HepG2 (cell line): Measurements from ENCODE around the gene FANCD2. TPM values are rescaled to one million over a fixed set of nuclear protein-coding genes. Genes with fewer than 3 reads are reported as not detected.
A peak's percentile ranks its signal among the peaks of the same experiment; 100 is the strongest.

ENCODE experiments used
- DMTF1 ChIP-seq: sonication (generic); formaldehyde crosslinking; IDR thresholded peaks from 2 replicates; pipeline ENCODE4 v1.4.0; 2020; ENCODE audit warnings: mild to moderate bottlenecking, missing genetic modification reagents
- FOXA1 ChIP-seq, 2 experiments: fragments of 450-650 bp in 1 of 2; sonication (generic) in 1 of 2; formaldehyde crosslinking in 1 of 2; IDR thresholded peaks; 2 replicates each; pipeline versions ENCODE4 v1.4.0 to v1.6.1; 2016 to 2020; ENCODE audit warnings: missing genetic modification reagents in 1 of 2
- HHEX ChIP-seq: IDR thresholded peaks from 2 replicates; pipeline ENCODE4 v1.6.1; 2016; ENCODE audit warnings: control low read depth
- HOXA5 ChIP-seq: sonication (generic); formaldehyde crosslinking; IDR thresholded peaks from 2 replicates; pipeline ENCODE4 v1.4.0; 2020; ENCODE audit warnings: missing genetic modification reagents
- NCOA1 ChIP-seq: sonication (generic); formaldehyde crosslinking; IDR thresholded peaks from 2 replicates; pipeline ENCODE4 v1.9.0; 2021; ENCODE audit warnings: missing genetic modification reagents
- NR2F2 ChIP-seq: IDR thresholded peaks from 2 replicates; pipeline ENCODE4 v1.6.1; 2012; ENCODE audit warnings: low read depth, inconsistent platforms, borderline replicate concordance
- PHF5A ChIP-seq: IDR thresholded peaks from one replicate; pipeline ENCODE4 v1.6.1; 2018; ENCODE audit warnings: low read depth, missing genetic modification reagents; ENCODE audit not compliant: unreplicated experiment
- POGK ChIP-seq: sonication (generic); formaldehyde crosslinking; conservative IDR thresholded peaks from 2 replicates; pipeline ENCODE4 v1.8.0; 2022; ENCODE audit warnings: mild to moderate bottlenecking, moderate library complexity, missing genetic modification reagents
- RARG ChIP-seq: sonication (generic); formaldehyde crosslinking; IDR thresholded peaks from 2 replicates; pipeline ENCODE4 v1.4.0; 2020; ENCODE audit warnings: low read depth, mild to moderate bottlenecking, missing genetic modification reagents
- SNAPC4 ChIP-seq: sonication (generic); formaldehyde crosslinking; IDR thresholded peaks from 2 replicates; pipeline ENCODE4 v1.4.0; 2020; ENCODE audit warnings: mild to moderate bottlenecking, missing genetic modification reagents
- ZNF782 ChIP-seq: sonication (generic); formaldehyde crosslinking; IDR thresholded peaks from 2 replicates; pipeline ENCODE4 v1.4.0; 2020; ENCODE audit warnings: missing genetic modification reagents, mild to moderate bottlenecking, borderline replicate concordance
- ZNF839 ChIP-seq: sonication (generic); formaldehyde crosslinking; IDR thresholded peaks from 2 replicates; pipeline ENCODE4 v1.4.0; 2020; ENCODE audit warnings: missing genetic modification reagents, mild to moderate bottlenecking, borderline replicate concordance
- polyA plus RNA-seq, 8 experiments: library from polyadenylated mRNA; depleted of rRNA in 3 of 8; stranded (reverse) in 7 of 8; unstranded in 1 of 8; fragments of >200 nt; fragmentation: Illumina TruSeq in 4 of 8; extraction: Trizol in 4 of 8; gene quantifications; 2 replicates each; pipeline versions ENCODE4 v1.2.1 to v1.2.3, GENCODE V29; 2011 to 2016; ENCODE audit warnings: low read depth in 4 of 8, missing spikeins in 1 of 8, mixed read lengths in 1 of 8; ENCODE audit not compliant: insufficient read depth in 1 of 8
- total RNA-seq, 5 experiments: library from RNA; depleted of rRNA; stranded (reverse); fragments of >200 nt; fragmentation: Illumina TruSeq; extraction: Trizol; gene quantifications; 2 replicates each; pipeline ENCODE4 v1.2.3, GENCODE V29; 2016; ENCODE audit warnings: low read depth in 1 of 5
- TF ChIP-seq, protein P1 (sequence below): sonication (generic); formaldehyde crosslinking; IDR thresholded peaks from 2 replicates; pipeline ENCODE4 v1.4.0; 2020; ENCODE audit warnings: missing genetic modification reagents

The FANCD2 gene
- total and polyA plus RNA-seq, 2 of the 13 experiments (the other 11 are each of a cell fraction or from before 2014, with no cell fraction given) = 10.1 to 42.0 TPM

- TF ChIP-seq HOXA5 (CRISPR knock-in tag) (0 out of 2 replicates have a peak, but pooled peaks have one; percentile 51), FOXA1 (IDR thresholded peaks at IDR 0.05) (no peak), FOXA1 (CRISPR knock-in tag; IDR thresholded peaks at IDR 0.05) (peak; percentile 56), HHEX (CRISPR knock-in tag) (peak; percentile 46; the same call in 1 of the 2 replicates), NR2F2 (no peak; the same call in 1 of the 2 replicates), RARG (CRISPR knock-in tag) (no peak), DMTF1 (no peak), ZNF782 (CRISPR knock-in tag) (no peak), PHF5A (CRISPR knock-in tag) (peak; percentile 73), POGK (CRISPR knock-in tag) (peak; percentile 96), ZNF839 (CRISPR knock-in tag) (peak; percentile 93; the same call in 1 of the 2 replicates), SNAPC4 (no peak), NCOA1 (CRISPR knock-in tag) (no peak)
- TF ChIP-seq, protein P1, sequence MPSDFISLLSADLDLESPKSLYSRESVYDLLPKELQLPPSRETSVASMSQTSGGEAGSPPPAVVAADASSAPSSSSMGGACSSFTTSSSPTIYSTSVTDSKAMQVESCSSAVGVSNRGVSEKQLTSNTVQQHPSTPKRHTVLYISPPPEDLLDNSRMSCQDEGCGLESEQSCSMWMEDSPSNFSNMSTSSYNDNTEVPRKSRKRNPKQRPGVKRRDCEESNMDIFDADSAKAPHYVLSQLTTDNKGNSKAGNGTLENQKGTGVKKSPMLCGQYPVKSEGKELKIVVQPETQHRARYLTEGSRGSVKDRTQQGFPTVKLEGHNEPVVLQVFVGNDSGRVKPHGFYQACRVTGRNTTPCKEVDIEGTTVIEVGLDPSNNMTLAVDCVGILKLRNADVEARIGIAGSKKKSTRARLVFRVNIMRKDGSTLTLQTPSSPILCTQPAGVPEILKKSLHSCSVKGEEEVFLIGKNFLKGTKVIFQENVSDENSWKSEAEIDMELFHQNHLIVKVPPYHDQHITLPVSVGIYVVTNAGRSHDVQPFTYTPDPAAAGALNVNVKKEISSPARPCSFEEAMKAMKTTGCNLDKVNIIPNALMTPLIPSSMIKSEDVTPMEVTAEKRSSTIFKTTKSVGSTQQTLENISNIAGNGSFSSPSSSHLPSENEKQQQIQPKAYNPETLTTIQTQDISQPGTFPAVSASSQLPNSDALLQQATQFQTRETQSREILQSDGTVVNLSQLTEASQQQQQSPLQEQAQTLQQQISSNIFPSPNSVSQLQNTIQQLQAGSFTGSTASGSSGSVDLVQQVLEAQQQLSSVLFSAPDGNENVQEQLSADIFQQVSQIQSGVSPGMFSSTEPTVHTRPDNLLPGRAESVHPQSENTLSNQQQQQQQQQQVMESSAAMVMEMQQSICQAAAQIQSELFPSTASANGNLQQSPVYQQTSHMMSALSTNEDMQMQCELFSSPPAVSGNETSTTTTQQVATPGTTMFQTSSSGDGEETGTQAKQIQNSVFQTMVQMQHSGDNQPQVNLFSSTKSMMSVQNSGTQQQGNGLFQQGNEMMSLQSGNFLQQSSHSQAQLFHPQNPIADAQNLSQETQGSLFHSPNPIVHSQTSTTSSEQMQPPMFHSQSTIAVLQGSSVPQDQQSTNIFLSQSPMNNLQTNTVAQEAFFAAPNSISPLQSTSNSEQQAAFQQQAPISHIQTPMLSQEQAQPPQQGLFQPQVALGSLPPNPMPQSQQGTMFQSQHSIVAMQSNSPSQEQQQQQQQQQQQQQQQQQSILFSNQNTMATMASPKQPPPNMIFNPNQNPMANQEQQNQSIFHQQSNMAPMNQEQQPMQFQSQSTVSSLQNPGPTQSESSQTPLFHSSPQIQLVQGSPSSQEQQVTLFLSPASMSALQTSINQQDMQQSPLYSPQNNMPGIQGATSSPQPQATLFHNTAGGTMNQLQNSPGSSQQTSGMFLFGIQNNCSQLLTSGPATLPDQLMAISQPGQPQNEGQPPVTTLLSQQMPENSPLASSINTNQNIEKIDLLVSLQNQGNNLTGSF (CRISPR knock-in tag) = peak; percentile 41; the same call in 1 of the 2 replicates
Measured at GRCh38 chr3:10026084-10026890, at the start of gene FANCD2 (continued).
